ENCODE measurements around the gene MILR1. TPM values are rescaled to one million over a fixed set of nuclear protein-coding genes. Genes with fewer than 3 reads are reported as not detected.

The MILR1 gene
- polyA plus RNA-seq, 1 experiment = 0.75 TPM

DNA sequence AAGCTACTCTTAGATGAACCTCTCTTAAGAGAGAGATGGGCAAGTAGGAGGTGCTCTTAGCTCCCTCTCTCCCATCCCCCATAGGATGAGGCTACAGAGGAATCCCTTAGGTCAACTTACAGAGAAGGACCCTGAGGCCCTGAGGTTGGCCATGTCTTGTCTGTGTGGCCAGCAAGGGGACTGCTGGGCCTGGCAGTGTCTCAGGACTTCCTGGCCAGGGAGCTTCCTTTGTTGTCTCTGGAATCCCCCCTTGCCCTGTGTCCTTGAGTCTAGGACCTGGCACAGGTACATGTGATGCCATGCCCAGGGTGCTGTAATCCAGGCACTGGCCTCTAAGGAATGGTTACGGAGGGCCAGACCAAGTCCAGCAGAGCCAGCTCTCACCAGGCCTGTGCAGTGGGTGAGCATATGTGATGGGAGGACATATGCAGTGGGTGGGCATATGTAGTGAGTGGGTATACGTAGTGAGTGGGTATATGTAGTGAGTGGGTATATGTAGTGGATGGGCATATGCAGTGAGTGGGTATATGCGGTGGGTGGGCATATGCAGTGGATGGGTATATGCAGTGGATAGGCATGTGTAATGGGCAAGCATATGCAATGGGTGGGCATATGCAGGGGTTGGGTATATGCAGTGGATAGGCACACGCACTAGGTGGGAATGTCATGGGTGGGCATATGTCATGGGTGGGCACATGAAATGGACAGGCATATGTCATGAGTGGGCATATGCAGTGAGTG lies 38.0 kb upstream of the MILR1 start:
- Histone ChIP-seq H3K4me3 (ENCODE audit: low read depth, low read length) (no peak overlapping the region), H3K36me3 (ENCODE audit: control insufficient read depth, insufficient read depth, low read length) (no peaks in the 10 kb centered on the region), H3K27me3 (ENCODE audit: control insufficient read depth, insufficient read depth, low read length) (peaks cover 4% of the 10 kb centered on the region)
- ChIA-PET CTCF (interaction anchor here (1.6 to 7.3 kb wide), 4 partner anchors 9 to 97 kb away, joined by 4 to 40 read pairs (median 10); no protein-coding TSS in a partner anchor), POLR2A (interaction anchor here (0.5 kb wide), 1 partner anchor 8 kb away, joined by 3 read pairs; no protein-coding TSS in a partner anchor)
- TF ChIP-seq, protein P1, sequence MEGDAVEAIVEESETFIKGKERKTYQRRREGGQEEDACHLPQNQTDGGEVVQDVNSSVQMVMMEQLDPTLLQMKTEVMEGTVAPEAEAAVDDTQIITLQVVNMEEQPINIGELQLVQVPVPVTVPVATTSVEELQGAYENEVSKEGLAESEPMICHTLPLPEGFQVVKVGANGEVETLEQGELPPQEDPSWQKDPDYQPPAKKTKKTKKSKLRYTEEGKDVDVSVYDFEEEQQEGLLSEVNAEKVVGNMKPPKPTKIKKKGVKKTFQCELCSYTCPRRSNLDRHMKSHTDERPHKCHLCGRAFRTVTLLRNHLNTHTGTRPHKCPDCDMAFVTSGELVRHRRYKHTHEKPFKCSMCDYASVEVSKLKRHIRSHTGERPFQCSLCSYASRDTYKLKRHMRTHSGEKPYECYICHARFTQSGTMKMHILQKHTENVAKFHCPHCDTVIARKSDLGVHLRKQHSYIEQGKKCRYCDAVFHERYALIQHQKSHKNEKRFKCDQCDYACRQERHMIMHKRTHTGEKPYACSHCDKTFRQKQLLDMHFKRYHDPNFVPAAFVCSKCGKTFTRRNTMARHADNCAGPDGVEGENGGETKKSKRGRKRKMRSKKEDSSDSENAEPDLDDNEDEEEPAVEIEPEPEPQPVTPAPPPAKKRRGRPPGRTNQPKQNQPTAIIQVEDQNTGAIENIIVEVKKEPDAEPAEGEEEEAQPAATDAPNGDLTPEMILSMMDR (IDR thresholded peaks at IDR 0.05; ENCODE audit: insufficient read depth, low read depth, low read length) = no peak
- DNase-seq (ENCODE audit: low read depth) = no peak

DNA sequence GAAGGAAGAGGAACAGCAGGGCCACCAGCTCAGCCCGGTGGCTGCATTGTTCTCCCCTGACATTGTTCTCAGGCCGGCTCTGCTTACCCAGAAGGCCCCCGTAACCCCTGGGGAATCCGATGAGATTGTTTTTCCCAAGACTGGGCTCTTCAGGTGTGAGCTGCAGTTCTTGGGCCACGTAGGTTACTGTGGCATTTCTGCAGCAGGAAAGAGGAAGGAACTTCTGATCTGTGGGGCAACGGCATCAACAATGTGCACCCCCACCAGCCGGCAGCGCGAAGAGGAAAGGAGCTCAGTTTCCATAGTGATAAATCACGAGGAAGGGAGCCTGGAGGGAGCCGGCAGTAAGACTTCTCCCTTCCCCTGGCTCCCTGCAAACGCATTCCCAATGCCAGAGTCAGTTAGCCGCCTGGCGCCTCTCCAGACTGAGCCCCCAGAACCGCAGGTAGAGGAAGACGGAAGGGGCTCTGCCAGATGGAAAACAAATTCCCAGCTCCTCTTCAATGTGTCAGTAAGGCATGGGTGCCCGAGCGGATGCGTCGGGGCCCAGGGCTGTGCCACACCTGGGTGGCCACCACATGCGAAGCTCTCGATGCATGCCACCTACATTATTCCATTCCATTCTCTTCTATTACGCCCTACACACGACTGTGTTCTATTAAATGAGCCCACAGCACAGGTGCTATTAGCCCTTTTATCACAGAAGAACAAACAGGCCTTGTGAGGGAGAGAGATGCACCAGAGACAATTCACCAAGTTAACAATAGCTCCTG lies 36.7 kb upstream of the MILR1 start:
- Histone ChIP-seq H3K4me3 (ENCODE audit: low read depth, low read length) (no peak overlapping the region), H3K27me3 (ENCODE audit: control insufficient read depth, insufficient read depth, low read length) (peaks cover 5% of the 10 kb centered on the region), H3K36me3 (ENCODE audit: control insufficient read depth, insufficient read depth, low read length) (no peaks in the 10 kb centered on the region)
- CTCF ChIA-PET = interaction anchor here (0.9 to 15.3 kb wide), 3 partner anchors 51 to 100 kb away, joined by 4 to 481 read pairs (median 5); no protein-coding TSS in a partner anchor
- no peak for DNase-seq (ENCODE audit: low read depth)
- POLR2A ChIA-PET = no interaction called here
- TF ChIP-seq, protein P1 (IDR thresholded peaks at IDR 0.05; ENCODE audit: insufficient read depth, low read depth, low read length) = no peak

DNA sequence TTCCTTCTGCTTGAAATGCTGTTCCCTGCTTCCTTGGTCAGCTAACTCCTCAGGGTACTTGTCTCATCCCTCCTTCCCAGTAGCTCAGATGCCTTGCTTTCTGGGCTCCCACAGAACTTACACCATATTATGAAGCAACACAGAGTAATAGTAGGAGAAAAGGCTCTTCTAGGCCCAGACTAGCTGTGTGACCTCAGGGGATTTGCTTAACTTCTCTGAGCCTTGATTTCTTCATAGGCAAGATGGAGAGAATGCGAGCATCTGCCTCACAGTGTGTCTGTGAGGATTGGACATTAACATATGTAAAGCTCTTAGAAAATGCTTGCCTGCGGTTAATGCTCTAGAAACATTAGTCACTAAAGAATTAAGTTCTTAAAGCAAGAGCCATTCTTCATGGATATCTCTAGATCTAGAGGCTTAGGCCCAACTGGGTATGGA lies 36.0 kb upstream of the MILR1 start:
- POLR2A ChIA-PET = no interaction called here
- Histone ChIP-seq H3K27me3 (ENCODE audit: control insufficient read depth, insufficient read depth, low read length) (peaks cover 5% of the 10 kb centered on the region), H3K36me3 (ENCODE audit: control insufficient read depth, insufficient read depth, low read length) (no peaks in the 10 kb centered on the region), H3K4me3 (ENCODE audit: low read depth, low read length) (no peak overlapping the region)
- TF ChIP-seq, protein P1 (IDR thresholded peaks at IDR 0.05; ENCODE audit: insufficient read depth, low read depth, low read length) = no peak
- DNase-seq (ENCODE audit: low read depth) = no peak
- CTCF ChIA-PET = interaction anchor here (0.9 to 15.3 kb wide), 3 partner anchors 52 to 101 kb away, joined by 4 to 481 read pairs (median 5); no protein-coding TSS in a partner anchor

DNA sequence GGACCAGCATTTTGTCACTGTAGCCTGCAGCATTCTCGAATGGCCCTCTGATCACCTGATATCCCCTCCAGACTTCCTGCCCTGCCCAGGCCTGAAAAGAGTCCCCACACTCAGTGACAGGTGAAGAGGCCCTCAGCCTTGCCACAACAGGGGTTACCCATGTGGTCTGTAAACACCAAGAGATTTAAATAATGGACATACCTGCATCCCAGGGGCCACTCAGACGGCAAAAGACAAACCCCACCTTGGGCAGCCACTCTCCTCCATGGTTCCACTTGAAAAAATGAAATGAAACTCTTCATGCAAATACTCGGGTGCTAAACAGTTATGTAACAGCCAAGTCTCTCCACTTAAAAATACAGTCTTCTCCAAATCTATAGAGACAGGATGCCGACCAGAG lies 35.4 kb upstream of the MILR1 start:
- ChIA-PET POLR2A (no interaction called here), CTCF (interaction anchor here (1.3 to 15.3 kb wide), 2 partner anchors 53 to 102 kb away, joined by 5 to 481 read pairs; no protein-coding TSS in a partner anchor)
- TF ChIP-seq, protein P1 (IDR thresholded peaks at IDR 0.05; ENCODE audit: insufficient read depth, low read depth, low read length) = no peak
- DNase-seq (ENCODE audit: low read depth) = no peak
- H3K36me3 ChIP-seq (ENCODE audit: control insufficient read depth, insufficient read depth, low read length) = no peaks in the 10 kb centered on the region
- no peak overlapping the region for H3K4me3 ChIP-seq (ENCODE audit: low read depth, low read length)
- H3K27me3 ChIP-seq (ENCODE audit: control insufficient read depth, insufficient read depth, low read length) = peaks cover 5% of the 10 kb centered on the region
